GM23338 (cell line): ENCODE results near the gene TBC1D7. TPM values are rescaled to one million over a fixed set of nuclear protein-coding genes. Genes with fewer than 3 reads are reported as not detected.

ENCODE experiments used
- ATAC-seq: fragments of 200-7000 bp; cut with Tn5 transposase; 3 replicates; pipeline ENCODE4 v1.9.1; 2020
- DNase-seq: peaks from one replicate; pipeline ENCODE4 v3.0.0-alpha.2; 2015; ENCODE audit warnings: low spot score
- H2AFZ ChIP-seq: fragments of 200-600 bp; sonication (generic); 2 replicates; pipeline ENCODE4 v1.8.0; 2016; ENCODE audit warnings: antibody characterized with exemption, mild to moderate bottlenecking, moderate library complexity
- H3F3A ChIP-seq: fragments of 200-600 bp; sonication (generic); replicated peaks from 2 replicates; pipeline ENCODE4 v1.8.0; 2017; ENCODE audit warnings: antibody characterized with exemption, mixed run types, low read depth
- H3K27ac ChIP-seq: fragments of 200-600 bp; sonication (generic); 2 replicates; pipeline ENCODE4 v1.6.1; 2016; ENCODE audit warnings: low read depth
- H3K27me3 ChIP-seq: fragments of 200-600 bp; sonication (generic); 2 replicates; pipeline ENCODE4 v1.8.0; 2016; ENCODE audit warnings: mild to moderate bottlenecking, mixed run types, moderate library complexity; ENCODE audit not compliant: insufficient read depth
- H3K36me3 ChIP-seq: fragments of 200-600 bp; sonication (generic); 2 replicates; pipeline ENCODE4 v1.8.0; 2016; ENCODE audit warnings: mild to moderate bottlenecking; ENCODE audit not compliant: insufficient read depth
- H3K4me1 ChIP-seq: fragments of 200-600 bp; sonication (generic); 2 replicates; pipeline ENCODE4 v1.8.0; 2016; ENCODE audit warnings: mild to moderate bottlenecking, moderate library complexity; ENCODE audit not compliant: insufficient read depth
- H3K4me2 ChIP-seq: fragments of 200-600 bp; sonication (generic); 2 replicates; pipeline ENCODE4 v1.7.1; 2017; ENCODE audit warnings: mixed run types
- H3K4me3 ChIP-seq: fragments of 200-600 bp; sonication (generic); 2 replicates; pipeline ENCODE4 v1.6.1; 2016; ENCODE audit warnings: mixed run types
- H3K79me2 ChIP-seq: fragments of 200-600 bp; sonication (generic); replicated peaks from 2 replicates; pipeline ENCODE4 v1.8.0; 2017; ENCODE audit warnings: mild to moderate bottlenecking; ENCODE audit not compliant: insufficient read depth
- H3K9me2 ChIP-seq: fragments of 200-600 bp; sonication (generic); 2 replicates; pipeline ENCODE4 v1.8.0; 2017; ENCODE audit not compliant: insufficient read depth
- H4K20me1 ChIP-seq: fragments of 200-600 bp; sonication (generic); replicated peaks from 2 replicates; pipeline ENCODE4 v1.8.0; 2017; ENCODE audit warnings: mild to moderate bottlenecking; ENCODE audit not compliant: insufficient read depth
- H3K27ac Mint-ChIP-seq: 2 replicates; pipeline ENCODE4 v1.8.0; 2020; ENCODE audit warnings: inconsistent platforms, mild to moderate bottlenecking, moderate library complexity, mixed read lengths
- H3K27me3 Mint-ChIP-seq: 3 replicates; pipeline ENCODE4 v1.8.0; 2022; ENCODE audit warnings: low read depth, mild to moderate bottlenecking, moderate library complexity, mixed read lengths, inconsistent platforms; ENCODE audit not compliant: insufficient read depth, poor library complexity
- H3K36me3 Mint-ChIP-seq: 3 replicates; pipeline ENCODE4 v1.8.0; 2021; ENCODE audit warnings: low read depth, mild to moderate bottlenecking, inconsistent platforms, moderate library complexity, mixed read lengths
- H3K4me1 Mint-ChIP-seq: 3 replicates; pipeline ENCODE4 v1.8.0; 2020; ENCODE audit warnings: mild to moderate bottlenecking, inconsistent platforms, mixed read lengths
- H3K4me3 Mint-ChIP-seq: 3 replicates; pipeline ENCODE4 v1.8.0; 2021; ENCODE audit warnings: moderate library complexity, mild to moderate bottlenecking, inconsistent platforms, mixed read lengths
- H3K9me3 Mint-ChIP-seq: 3 replicates; pipeline ENCODE4 v1.8.0; 2020; ENCODE audit warnings: moderate library complexity, mild to moderate bottlenecking, inconsistent platforms, mixed read lengths
- CREB1 ChIP-seq: fragments of 250-450 bp; sonication (Bioruptor Pico); IDR thresholded peaks from 2 replicates; pipeline ENCODE4 v1.5.0; 2020; ENCODE audit warnings: low read depth, mild to moderate bottlenecking, moderate library complexity
- EZH2 ChIP-seq: fragments of 200-600 bp; sonication (generic); IDR thresholded peaks from one replicate; pipeline ENCODE4 v1.8.0; 2017; ENCODE audit warnings: antibody characterized with exemption, mild to moderate bottlenecking, low read depth; ENCODE audit not compliant: unreplicated experiment
- EZH2phosphoT487 ChIP-seq: fragments of 200-600 bp; sonication (generic); IDR thresholded peaks from one replicate; pipeline ENCODE4 v1.8.1; 2018; ENCODE audit warnings: antibody characterized with exemption; ENCODE audit not compliant: unreplicated experiment
- POLR2AphosphoS5 ChIP-seq: IDR thresholded peaks from 2 replicates; pipeline ENCODE4 v1.6.1; 2016; ENCODE audit warnings: antibody characterized with exemption, low read depth
- STAT1 ChIP-seq: IDR thresholded peaks from one replicate; pipeline ENCODE4 v1.6.1; 2016; ENCODE audit warnings: antibody characterized with exemption; ENCODE audit not compliant: unreplicated experiment
- ZNF114 ChIP-seq: fragments of 250-450 bp; sonication (Bioruptor Pico); IDR thresholded peaks from 2 replicates; pipeline ENCODE4 v1.5.0; 2020; ENCODE audit warnings: mild to moderate bottlenecking, moderate library complexity
- ZNF331 ChIP-seq: fragments of 250-450 bp; sonication (Bioruptor Pico); IDR thresholded peaks from 2 replicates; pipeline ENCODE4 v1.5.0; 2020; ENCODE audit warnings: low read depth, mild to moderate bottlenecking, moderate library complexity
- polyA plus RNA-seq: library from polyadenylated mRNA; unstranded; fragments of >200 nt; fragmentation: Nextera tagmentation; extraction: Ambion mirVana; gene quantifications from 2 replicates; pipeline ENCODE4 v1.2.1, GENCODE V29; 2016
- total RNA-seq: library from RNA; depleted of rRNA; stranded (reverse); fragments of >200 nt; shearing (Covaris generic); gene quantifications from 2 replicates; pipeline ENCODE4 v1.2.3, GENCODE V29; 2014
- TF ChIP-seq, protein P1 (sequence below): fragments of 250-450 bp; sonication (Bioruptor Pico); IDR thresholded peaks from 2 replicates; pipeline ENCODE4 v1.5.0; 2020; ENCODE audit warnings: mild to moderate bottlenecking, moderate library complexity
- TF ChIP-seq, protein P2 (sequence below): IDR thresholded peaks from 2 replicates; pipeline ENCODE4 v1.6.1; 2016; ENCODE audit warnings: antibody characterized with exemption
- TF ChIP-seq, protein P3 (sequence below): IDR thresholded peaks from one replicate; pipeline ENCODE4 v1.6.1; 2018; ENCODE audit warnings: antibody characterized with exemption; ENCODE audit not compliant: unreplicated experiment

The TBC1D7 gene
- total and polyA plus RNA-seq, 2 experiments from 2014 or later, result 62.0 to 70.4 TPM

DNA sequence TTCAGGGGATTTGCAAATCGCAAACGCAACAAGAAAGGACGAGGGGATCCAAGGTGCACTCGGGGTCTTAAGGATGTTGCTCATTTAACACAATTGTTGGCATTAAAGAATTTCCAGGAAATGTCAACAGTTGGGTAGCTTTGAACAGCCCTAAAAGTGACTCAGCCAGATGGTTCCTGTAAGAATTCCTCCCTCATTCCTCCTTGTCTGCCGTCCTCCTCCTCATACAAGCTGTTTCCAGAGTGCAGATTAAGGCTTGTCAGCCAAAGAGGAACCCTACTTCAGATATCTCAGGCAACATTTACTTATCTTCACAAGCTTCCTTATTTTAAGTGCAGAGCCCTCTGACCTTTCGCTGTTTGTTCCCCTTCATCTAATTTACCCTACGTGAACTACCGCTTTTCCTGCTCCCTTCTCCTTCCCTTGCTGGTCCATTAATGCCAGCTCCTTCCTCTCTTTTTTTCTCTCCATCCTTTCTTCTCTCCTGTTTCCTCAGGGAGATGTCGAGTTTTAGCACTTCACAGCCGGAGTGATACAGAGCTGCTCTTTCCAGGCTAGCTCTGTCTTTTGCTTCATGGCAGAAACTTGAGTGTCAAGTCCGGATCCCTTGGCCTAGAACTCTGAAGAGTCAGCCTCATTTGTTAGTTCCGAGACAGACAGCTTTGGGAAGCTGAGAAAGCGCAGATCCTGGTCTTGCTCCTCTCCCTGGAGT lies 26.1 kb upstream of the TBC1D7 start (continued):
- TF ChIP-seq, protein P1, sequence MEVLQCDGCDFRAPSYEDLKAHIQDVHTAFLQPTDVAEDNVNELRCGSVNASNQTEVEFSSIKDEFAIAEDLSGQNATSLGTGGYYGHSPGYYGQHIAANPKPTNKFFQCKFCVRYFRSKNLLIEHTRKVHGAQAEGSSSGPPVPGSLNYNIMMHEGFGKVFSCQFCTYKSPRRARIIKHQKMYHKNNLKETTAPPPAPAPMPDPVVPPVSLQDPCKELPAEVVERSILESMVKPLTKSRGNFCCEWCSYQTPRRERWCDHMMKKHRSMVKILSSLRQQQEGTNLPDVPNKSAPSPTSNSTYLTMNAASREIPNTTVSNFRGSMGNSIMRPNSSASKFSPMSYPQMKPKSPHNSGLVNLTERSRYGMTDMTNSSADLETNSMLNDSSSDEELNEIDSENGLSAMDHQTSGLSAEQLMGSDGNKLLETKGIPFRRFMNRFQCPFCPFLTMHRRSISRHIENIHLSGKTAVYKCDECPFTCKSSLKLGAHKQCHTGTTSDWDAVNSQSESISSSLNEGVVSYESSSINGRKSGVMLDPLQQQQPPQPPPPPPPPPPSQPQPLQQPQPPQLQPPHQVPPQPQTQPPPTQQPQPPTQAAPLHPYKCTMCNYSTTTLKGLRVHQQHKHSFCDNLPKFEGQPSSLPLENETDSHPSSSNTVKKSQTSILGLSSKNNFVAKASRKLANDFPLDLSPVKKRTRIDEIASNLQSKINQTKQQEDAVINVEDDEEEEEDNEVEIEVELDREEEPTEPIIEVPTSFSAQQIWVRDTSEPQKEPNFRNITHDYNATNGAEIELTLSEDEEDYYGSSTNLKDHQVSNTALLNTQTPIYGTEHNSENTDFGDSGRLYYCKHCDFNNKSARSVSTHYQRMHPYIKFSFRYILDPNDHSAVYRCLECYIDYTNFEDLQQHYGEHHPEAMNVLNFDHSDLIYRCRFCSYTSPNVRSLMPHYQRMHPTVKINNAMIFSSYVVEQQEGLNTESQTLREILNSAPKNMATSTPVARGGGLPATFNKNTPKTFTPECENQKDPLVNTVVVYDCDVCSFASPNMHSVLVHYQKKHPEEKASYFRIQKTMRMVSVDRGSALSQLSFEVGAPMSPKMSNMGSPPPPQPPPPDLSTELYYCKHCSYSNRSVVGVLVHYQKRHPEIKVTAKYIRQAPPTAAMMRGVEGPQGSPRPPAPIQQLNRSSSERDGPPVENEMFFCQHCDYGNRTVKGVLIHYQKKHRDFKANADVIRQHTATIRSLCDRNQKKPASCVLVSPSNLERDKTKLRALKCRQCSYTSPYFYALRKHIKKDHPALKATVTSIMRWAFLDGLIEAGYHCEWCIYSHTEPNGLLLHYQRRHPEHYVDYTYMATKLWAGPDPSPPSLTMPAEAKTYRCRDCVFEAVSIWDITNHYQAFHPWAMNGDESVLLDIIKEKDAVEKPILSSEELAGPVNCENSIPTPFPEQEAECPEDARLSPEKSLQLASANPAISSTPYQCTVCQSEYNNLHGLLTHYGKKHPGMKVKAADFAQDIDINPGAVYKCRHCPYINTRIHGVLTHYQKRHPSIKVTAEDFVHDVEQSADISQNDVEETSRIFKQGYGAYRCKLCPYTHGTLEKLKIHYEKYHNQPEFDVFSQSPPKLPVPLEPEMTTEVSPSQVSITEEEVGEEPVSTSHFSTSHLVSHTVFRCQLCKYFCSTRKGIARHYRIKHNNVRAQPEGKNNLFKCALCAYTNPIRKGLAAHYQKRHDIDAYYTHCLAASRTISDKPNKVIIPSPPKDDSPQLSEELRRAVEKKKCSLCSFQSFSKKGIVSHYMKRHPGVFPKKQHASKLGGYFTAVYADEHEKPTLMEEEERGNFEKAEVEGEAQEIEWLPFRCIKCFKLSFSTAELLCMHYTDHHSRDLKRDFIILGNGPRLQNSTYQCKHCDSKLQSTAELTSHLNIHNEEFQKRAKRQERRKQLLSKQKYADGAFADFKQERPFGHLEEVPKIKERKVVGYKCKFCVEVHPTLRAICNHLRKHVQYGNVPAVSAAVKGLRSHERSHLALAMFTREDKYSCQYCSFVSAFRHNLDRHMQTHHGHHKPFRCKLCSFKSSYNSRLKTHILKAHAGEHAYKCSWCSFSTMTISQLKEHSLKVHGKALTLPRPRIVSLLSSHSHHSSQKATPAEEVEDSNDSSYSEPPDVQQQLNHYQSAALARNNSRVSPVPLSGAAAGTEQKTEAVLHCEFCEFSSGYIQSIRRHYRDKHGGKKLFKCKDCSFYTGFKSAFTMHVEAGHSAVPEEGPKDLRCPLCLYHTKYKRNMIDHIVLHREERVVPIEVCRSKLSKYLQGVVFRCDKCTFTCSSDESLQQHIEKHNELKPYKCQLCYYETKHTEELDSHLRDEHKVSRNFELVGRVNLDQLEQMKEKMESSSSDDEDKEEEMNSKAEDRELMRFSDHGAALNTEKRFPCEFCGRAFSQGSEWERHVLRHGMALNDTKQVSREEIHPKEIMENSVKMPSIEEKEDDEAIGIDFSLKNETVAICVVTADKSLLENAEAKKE, result no peak
- TF ChIP-seq ZNF114, result no peak

DNA sequence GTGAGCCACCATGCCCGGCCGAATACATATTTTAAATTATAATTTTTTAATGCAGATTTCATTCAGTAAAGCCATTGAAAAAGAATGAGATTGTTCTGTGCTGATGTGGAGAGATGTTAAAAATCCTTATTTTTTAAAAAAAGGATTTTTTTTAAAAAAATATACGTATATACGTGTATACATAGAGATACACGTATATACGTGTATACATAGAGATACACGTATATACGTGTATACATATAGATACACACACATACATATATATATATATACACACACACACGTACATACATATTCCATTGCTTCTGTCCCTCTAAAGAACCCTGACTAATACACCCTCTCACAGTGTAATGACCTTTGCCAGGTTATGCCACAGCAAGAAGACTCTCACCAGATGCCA lies 23.8 kb upstream of the TBC1D7 start:
- Mint-ChIP-seq H3K36me3 (no peaks in the 10 kb centered on the region), H3K27ac (no peak overlapping the region; the same call in 1 of the 2 replicates), H3K4me3 (no peak overlapping the region), H3K4me1 (peaks cover 35% of the 10 kb centered on the region), H3K9me3 (no peaks in the 10 kb centered on the region; the same call in 2 of the 3 replicates), H3K27me3 (peaks cover 12% of the 10 kb centered on the region)
- Histone ChIP-seq H3K79me2 (no peaks in the 10 kb centered on the region), H3K36me3 (no peaks in the 10 kb centered on the region), H3K27me3 (no peaks in the 10 kb centered on the region), H3K9me2 (no peaks in the 10 kb centered on the region; the same call in 1 of the 2 replicates), H3K4me1 (peaks cover 21% of the 10 kb centered on the region), H3K4me2 (no peak overlapping the region), H3K27ac (no peak overlapping the region), H2AFZ (no peak overlapping the region), H3F3A (no peaks in the 10 kb centered on the region), H3K4me3 (no peak overlapping the region), H4K20me1 (no peaks in the 10 kb centered on the region)
- DNase-seq (no peak), ATAC-seq (no peak)
- no peak for TF ChIP-seq ZNF331 (CRISPR knock-in tag)
- TF ChIP-seq EZH2phosphoT487, result no peak
- no peak for TF ChIP-seq EZH2
- no peak for TF ChIP-seq POLR2AphosphoS5
- TF ChIP-seq, protein P2, sequence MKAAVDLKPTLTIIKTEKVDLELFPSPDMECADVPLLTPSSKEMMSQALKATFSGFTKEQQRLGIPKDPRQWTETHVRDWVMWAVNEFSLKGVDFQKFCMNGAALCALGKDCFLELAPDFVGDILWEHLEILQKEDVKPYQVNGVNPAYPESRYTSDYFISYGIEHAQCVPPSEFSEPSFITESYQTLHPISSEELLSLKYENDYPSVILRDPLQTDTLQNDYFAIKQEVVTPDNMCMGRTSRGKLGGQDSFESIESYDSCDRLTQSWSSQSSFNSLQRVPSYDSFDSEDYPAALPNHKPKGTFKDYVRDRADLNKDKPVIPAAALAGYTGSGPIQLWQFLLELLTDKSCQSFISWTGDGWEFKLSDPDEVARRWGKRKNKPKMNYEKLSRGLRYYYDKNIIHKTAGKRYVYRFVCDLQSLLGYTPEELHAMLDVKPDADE, result no peak
- TF ChIP-seq, protein P3, sequence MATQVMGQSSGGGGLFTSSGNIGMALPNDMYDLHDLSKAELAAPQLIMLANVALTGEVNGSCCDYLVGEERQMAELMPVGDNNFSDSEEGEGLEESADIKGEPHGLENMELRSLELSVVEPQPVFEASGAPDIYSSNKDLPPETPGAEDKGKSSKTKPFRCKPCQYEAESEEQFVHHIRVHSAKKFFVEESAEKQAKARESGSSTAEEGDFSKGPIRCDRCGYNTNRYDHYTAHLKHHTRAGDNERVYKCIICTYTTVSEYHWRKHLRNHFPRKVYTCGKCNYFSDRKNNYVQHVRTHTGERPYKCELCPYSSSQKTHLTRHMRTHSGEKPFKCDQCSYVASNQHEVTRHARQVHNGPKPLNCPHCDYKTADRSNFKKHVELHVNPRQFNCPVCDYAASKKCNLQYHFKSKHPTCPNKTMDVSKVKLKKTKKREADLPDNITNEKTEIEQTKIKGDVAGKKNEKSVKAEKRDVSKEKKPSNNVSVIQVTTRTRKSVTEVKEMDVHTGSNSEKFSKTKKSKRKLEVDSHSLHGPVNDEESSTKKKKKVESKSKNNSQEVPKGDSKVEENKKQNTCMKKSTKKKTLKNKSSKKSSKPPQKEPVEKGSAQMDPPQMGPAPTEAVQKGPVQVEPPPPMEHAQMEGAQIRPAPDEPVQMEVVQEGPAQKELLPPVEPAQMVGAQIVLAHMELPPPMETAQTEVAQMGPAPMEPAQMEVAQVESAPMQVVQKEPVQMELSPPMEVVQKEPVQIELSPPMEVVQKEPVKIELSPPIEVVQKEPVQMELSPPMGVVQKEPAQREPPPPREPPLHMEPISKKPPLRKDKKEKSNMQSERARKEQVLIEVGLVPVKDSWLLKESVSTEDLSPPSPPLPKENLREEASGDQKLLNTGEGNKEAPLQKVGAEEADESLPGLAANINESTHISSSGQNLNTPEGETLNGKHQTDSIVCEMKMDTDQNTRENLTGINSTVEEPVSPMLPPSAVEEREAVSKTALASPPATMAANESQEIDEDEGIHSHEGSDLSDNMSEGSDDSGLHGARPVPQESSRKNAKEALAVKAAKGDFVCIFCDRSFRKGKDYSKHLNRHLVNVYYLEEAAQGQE, result no peak
- no peak for TF ChIP-seq CREB1 (CRISPR knock-in tag)
- no peak for TF ChIP-seq STAT1
